Measurements from ENCODE around the gene LGALS7B. TPM values are rescaled to one million over a fixed set of nuclear protein-coding genes. Genes with fewer than 3 reads are reported as not detected.

Gene LGALS7B
- total RNA-seq, 1 donor from 2014 or later: not detected

DNA sequence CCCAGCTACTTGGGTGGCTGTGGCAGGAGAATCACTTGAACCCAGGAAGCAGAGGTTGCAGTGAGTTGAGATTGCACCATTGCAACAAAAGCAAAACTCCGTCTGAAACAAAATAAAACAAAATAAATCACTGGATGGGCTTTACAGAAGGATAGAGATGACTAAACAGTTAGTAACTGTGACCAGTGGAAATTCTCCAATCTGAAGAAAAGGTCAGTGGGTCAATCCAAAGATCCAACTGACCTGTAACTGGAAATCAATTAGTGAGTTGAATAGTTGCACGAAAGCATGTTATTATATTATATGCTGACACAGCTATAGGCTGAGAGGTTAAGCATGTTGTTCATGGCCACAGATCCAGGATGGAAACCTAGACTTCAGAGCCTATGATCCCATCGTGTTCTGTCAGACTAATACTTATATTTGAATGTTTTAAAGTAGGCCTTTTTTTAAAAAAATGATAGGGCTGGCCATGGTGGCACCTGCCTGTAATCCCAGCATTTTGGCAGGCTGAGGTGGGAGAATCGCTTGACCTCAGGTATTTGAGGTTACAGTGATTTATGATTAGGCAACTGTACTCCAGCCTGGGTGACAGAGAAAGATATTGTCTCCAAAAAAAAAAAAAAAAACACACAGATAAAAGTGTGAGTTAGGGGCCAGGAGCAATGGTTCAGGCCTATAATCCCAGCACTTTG, 41.2 kb downstream of the LGALS7B start:
- Mint-ChIP-seq H3K4me3 (peak overlapping the region; percentile 86), H3K27me3 (ENCODE audit: low read depth) (no peaks in the 10 kb centered on the region), H3K27ac (ENCODE audit: unreplicated experiment) (peak overlapping the region; percentile 84)

DNA sequence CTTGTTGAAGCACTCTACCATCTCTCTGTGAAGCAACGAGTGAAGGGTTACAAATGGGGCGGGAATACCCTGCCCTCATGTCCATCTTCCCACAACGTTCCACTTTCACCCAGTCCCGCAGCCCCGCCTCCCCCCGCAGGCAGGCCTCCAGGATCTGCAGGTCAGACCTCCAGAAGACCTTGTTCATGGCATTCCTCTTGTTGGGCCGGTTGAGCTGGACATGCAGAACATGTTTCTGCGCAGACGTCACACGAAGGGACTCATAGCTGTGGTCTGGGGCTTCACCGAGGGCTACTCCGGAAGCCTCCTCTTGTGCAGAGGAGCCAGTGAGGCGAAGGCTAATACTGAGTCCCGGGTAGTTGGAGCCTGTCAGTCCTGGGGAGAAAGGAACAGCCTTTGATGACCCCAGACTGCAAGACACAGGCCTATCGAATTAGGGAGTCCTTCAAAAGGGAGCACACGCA, 42.2 kb downstream of the LGALS7B start:
- Mint-ChIP-seq H3K27me3 (ENCODE audit: low read depth) (no peaks in the 10 kb centered on the region), H3K36me3 (ENCODE audit: low read depth) (peaks cover 19% of the 10 kb centered on the region), H3K9me3 (no peaks in the 10 kb centered on the region), H3K27ac (ENCODE audit: unreplicated experiment) (peak overlapping the region; percentile 84), H3K4me1 (peaks cover 19% of the 10 kb centered on the region), H3K4me3 (peak overlapping the region; percentile 86)
- TF ChIP-seq, protein P1, sequence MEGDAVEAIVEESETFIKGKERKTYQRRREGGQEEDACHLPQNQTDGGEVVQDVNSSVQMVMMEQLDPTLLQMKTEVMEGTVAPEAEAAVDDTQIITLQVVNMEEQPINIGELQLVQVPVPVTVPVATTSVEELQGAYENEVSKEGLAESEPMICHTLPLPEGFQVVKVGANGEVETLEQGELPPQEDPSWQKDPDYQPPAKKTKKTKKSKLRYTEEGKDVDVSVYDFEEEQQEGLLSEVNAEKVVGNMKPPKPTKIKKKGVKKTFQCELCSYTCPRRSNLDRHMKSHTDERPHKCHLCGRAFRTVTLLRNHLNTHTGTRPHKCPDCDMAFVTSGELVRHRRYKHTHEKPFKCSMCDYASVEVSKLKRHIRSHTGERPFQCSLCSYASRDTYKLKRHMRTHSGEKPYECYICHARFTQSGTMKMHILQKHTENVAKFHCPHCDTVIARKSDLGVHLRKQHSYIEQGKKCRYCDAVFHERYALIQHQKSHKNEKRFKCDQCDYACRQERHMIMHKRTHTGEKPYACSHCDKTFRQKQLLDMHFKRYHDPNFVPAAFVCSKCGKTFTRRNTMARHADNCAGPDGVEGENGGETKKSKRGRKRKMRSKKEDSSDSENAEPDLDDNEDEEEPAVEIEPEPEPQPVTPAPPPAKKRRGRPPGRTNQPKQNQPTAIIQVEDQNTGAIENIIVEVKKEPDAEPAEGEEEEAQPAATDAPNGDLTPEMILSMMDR (conservative IDR thresholded peaks at IDR 0.05): no peak
- DNase-seq (ENCODE audit: low read depth, low spot score): peak; percentile 19

More for the DNA sequence above, 41.2 kb downstream of the LGALS7B start:
- peaks cover 14% of the 10 kb centered on the region for H3K36me3 Mint-ChIP-seq (ENCODE audit: low read depth)
- DNase-seq (ENCODE audit: low read depth, low spot score): no peak
- no peaks in the 10 kb centered on the region for H3K9me3 Mint-ChIP-seq
- peaks cover 23% of the 10 kb centered on the region for H3K4me1 Mint-ChIP-seq
- TF ChIP-seq, protein P1 (conservative IDR thresholded peaks at IDR 0.05): no peak

DNA sequence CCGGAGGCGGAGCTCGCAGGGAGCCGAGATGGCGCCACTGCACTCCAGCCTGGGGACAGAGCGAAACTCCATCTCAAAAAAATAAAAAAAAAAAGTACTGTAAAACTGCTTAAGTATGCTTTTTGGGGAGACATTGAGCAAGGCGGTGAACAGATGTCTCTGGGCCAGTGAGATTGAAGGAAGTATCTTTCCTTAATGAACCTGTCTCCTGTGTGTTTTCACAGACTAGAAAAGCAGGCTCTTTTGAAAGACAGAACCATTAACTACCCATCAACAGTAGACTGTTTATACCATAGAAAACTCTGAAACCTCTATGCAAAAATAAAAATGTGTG, 44.1 kb downstream of the LGALS7B start:
- TF ChIP-seq, protein P1 (conservative IDR thresholded peaks at IDR 0.05): no peak
- no peaks in the 10 kb centered on the region for H3K27me3 Mint-ChIP-seq (ENCODE audit: low read depth)
- H3K9me3 Mint-ChIP-seq: no peaks in the 10 kb centered on the region
- peaks cover 15% of the 10 kb centered on the region for H3K4me1 Mint-ChIP-seq
- DNase-seq (ENCODE audit: low read depth, low spot score): no peak
- peaks cover 19% of the 10 kb centered on the region for H3K36me3 Mint-ChIP-seq (ENCODE audit: low read depth)
- no peak overlapping the region for H3K27ac Mint-ChIP-seq (ENCODE audit: unreplicated experiment)
- no peak overlapping the region for H3K4me3 Mint-ChIP-seq

DNA sequence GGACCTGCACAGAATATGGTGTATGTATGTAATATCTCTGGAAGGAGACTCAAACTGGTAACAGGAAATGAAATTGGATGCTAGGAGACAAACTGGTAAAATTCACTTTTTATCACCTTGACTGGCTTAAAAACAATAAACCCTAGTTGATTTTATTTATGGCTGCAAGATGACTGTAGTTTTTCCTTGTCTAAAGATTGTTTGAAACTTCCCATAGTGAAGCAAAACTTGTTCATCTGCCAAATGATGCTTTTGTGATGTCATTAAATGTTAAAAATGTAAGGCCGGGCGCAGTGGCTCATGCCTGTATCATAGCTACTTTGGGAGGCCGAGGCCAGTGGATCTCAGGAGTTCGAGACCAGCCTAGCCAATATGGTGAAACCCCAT, 45.1 kb downstream of the LGALS7B start:
- H3K9me3 Mint-ChIP-seq: no peaks in the 10 kb centered on the region
- H3K4me3 Mint-ChIP-seq: peak overlapping the region; percentile 58
- H3K4me1 Mint-ChIP-seq: peaks cover 15% of the 10 kb centered on the region
- peaks cover 24% of the 10 kb centered on the region for H3K36me3 Mint-ChIP-seq (ENCODE audit: low read depth)
- TF ChIP-seq, protein P1 (conservative IDR thresholded peaks at IDR 0.05): no peak
- no peaks in the 10 kb centered on the region for H3K27me3 Mint-ChIP-seq (ENCODE audit: low read depth)
- no peak overlapping the region for H3K27ac Mint-ChIP-seq (ENCODE audit: unreplicated experiment)
- DNase-seq (ENCODE audit: low read depth, low spot score): no peak

DNA sequence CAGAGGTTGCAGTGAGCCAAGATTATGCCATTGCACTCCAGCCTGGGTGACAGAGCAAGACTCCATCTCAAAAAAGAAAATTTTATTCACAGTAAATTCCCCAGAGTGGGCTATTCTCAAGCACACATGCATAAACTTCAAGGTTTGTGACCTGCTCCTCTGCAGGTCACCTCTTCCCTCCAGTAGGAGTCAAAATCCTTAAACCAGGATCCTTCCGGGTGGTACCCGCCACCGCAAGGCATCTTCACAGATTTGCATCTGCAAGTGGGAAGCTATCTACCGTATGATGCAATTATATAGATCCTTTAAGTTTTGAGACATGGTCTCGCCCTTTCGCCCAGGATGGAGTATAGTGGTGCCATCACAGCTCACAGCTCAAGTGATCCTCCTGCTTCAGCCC, 45.6 kb downstream of the LGALS7B start:
- Mint-ChIP-seq H3K9me3 (no peaks in the 10 kb centered on the region), H3K27me3 (ENCODE audit: low read depth) (no peaks in the 10 kb centered on the region), H3K36me3 (ENCODE audit: low read depth) (peaks cover 28% of the 10 kb centered on the region), H3K4me3 (peak overlapping the region; percentile 71), H3K4me1 (peaks cover 15% of the 10 kb centered on the region), H3K27ac (ENCODE audit: unreplicated experiment) (no peak overlapping the region)
- DNase-seq (ENCODE audit: low read depth, low spot score): no peak
- TF ChIP-seq, protein P1 (conservative IDR thresholded peaks at IDR 0.05): no peak
